Measurements from ENCODE around the gene STRA8. TPM values are rescaled to one million over a fixed set of nuclear protein-coding genes. Genes with fewer than 3 reads are reported as not detected.

The STRA8 gene
- total RNA-seq, 6 donors from 2014 or later: not detected

DNA sequence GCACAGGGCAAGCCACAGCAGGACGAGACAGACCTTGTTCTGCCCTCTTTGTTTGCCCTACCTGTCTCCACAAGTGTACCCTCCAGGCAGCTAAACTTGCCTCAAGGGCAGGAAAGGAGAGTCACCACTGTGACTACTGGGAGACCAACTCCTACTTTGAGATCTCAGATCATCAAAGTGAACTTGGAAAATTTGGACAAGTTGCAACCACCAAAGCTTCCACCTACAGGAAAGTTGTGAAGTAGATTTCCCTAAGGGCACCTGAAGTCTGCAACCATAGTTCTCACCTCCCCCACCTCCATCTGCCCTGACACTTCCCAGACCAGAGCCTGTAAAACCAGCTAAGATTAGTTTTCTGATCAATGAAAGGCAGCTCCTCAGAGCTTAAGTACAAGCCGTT lies 19.8 kb upstream of the STRA8 start:
- Histone ChIP-seq H3K4me1 (peaks cover 9 to 21% (median 13%) of the 10 kb centered on the region in 4 donors), H3K4me3 (no peak overlapping the region), H3K27ac (no peak overlapping the region), H3K9me3 (no peaks in the 10 kb centered on the region), H3K36me3 (no peaks in the 10 kb centered on the region), H3K27me3 (no peaks in the 10 kb centered on the region)
- WGBS, 2 donors: 75 to 80% methylated on average over 2 of the region's 2 CpGs
- TF ChIP-seq POLR2A (IDR thresholded peaks at IDR 0.05): no peak
- no peak for TF ChIP-seq EP300 (IDR thresholded peaks at IDR 0.05)
- TF ChIP-seq POLR2AphosphoS5 (IDR thresholded peaks at IDR 0.05): no peak
- TF ChIP-seq, protein P1, sequence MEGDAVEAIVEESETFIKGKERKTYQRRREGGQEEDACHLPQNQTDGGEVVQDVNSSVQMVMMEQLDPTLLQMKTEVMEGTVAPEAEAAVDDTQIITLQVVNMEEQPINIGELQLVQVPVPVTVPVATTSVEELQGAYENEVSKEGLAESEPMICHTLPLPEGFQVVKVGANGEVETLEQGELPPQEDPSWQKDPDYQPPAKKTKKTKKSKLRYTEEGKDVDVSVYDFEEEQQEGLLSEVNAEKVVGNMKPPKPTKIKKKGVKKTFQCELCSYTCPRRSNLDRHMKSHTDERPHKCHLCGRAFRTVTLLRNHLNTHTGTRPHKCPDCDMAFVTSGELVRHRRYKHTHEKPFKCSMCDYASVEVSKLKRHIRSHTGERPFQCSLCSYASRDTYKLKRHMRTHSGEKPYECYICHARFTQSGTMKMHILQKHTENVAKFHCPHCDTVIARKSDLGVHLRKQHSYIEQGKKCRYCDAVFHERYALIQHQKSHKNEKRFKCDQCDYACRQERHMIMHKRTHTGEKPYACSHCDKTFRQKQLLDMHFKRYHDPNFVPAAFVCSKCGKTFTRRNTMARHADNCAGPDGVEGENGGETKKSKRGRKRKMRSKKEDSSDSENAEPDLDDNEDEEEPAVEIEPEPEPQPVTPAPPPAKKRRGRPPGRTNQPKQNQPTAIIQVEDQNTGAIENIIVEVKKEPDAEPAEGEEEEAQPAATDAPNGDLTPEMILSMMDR (IDR thresholded peaks at IDR 0.05): no peak
- ATAC-seq (ENCODE audit: low FRiP score in 2 of 2): no peak
- no peak for DNase-seq

DNA sequence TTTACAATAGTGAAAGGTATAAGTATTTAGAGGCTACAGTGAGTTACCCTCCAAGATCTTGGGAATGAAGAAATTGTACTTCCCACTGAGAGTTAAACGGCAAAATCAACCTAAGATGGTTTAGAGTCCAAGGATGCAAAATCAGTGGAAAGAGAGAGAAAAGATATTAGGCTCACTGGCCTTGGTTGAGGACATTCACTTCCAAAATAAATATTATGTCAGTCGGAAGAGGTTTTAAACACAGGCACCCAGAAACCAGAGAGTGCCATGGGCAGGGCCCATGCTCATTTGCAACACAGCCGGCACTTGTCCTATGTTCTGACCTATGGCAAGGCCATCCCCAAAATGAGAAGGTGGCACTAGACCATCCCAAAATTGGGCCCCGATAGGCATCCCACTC lies 18.5 kb upstream of the STRA8 start:
- peaks cover 2 to 8% (median 6%) of the 10 kb centered on the region in 4 donors for H3K4me1 ChIP-seq
- no peaks in the 10 kb centered on the region for H3K9me3 ChIP-seq
- no peaks in the 10 kb centered on the region for H3K36me3 ChIP-seq
- H3K4me3 ChIP-seq: no peak overlapping the region
- 88 to 96% methylated on average over 4 of the region's 4 CpGs for WGBS, 2 donors
- TF ChIP-seq, protein P1 (IDR thresholded peaks at IDR 0.05): no peak
- TF ChIP-seq POLR2A (IDR thresholded peaks at IDR 0.05): no peak
- no peak for TF ChIP-seq EP300 (IDR thresholded peaks at IDR 0.05)
- TF ChIP-seq POLR2AphosphoS5 (IDR thresholded peaks at IDR 0.05): no peak
- no peaks in the 10 kb centered on the region for H3K27me3 ChIP-seq
- DNase-seq (no peak), ATAC-seq (ENCODE audit: low FRiP score in 2 of 2) (no peak)
- H3K27ac ChIP-seq: no peak overlapping the region

DNA sequence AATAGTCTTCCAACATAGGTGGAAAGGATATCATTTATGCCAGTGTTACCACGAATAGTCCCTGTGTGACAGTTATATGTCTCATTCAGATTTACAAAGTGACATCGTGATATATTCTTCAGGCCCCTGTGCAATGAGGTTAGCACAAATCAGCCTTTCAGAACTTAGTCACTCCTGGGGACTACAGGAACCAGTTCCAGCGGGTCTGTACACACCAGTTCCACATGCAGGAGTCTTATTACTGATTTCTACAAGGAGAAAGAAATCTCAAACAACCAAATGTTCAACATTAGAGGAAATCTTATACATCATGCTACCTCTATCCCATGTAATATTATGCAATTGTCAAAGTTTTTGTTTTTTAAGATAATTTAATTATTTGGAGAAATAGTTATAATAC lies 17.9 kb upstream of the STRA8 start:
- TF ChIP-seq POLR2AphosphoS5 (IDR thresholded peaks at IDR 0.05) (no peak), EP300 (IDR thresholded peaks at IDR 0.05) (no peak), POLR2A (IDR thresholded peaks at IDR 0.05) (no peak)
- TF ChIP-seq, protein P1 (IDR thresholded peaks at IDR 0.05): no peak
- DNase-seq: no peak
- Histone ChIP-seq H3K4me1 (peaks cover 0 to 3% (median 1%) of the 10 kb centered on the region in 4 donors), H3K27ac (no peak overlapping the region), H3K36me3 (no peaks in the 10 kb centered on the region), H3K4me3 (no peak overlapping the region), H3K9me3 (no peaks in the 10 kb centered on the region), H3K27me3 (no peaks in the 10 kb centered on the region)
- WGBS, 2 donors: 75 to 79% methylated on average over 3 of the region's 3 CpGs
- ATAC-seq (ENCODE audit: low FRiP score in 2 of 2): no peak

DNA sequence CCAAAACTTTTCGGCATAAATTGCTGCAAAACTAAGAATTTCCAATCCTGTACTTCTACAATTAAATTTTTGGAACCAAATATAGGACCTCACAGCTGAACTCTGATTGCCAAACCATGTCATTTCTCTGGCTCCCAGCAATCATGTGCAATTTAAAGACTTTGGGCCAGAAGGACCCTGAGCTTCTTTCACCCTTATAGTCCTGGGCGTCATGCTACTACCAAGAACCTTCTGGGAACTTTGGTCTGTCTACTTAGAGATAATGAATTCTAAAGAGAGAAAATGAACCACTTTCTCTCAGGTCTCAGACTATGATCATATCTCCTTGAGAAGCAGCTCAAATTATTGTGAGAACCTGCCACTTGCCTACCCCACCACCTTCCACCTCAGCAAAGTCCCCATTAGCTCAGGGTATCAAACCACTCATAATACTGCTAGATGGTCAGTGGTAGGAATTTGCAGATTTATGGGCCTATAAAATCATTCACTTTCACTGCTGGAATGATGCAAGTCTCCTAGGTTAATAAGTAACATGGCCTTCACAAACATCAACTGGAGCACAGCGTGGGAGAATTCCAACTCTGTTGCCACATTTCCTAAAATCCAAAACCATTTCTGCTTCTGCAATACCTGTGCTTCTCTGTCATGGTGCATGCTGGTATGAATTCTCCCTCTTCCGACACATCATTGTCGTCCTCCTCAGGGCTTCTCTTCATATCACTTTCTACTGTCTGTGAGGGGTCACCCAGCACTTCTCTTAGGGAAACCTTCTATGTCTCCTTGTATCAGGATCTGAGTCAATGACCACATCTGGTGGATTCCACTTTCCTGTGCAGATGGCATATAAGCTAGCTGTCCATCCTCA lies 15.8 kb upstream of the STRA8 start:
- no peak for DNase-seq
- TF ChIP-seq, protein P1 (IDR thresholded peaks at IDR 0.05): no peak
- TF ChIP-seq POLR2A (IDR thresholded peaks at IDR 0.05): no peak
- TF ChIP-seq EP300 (IDR thresholded peaks at IDR 0.05): no peak
- Histone ChIP-seq H3K27ac (no peak overlapping the region), H3K4me3 (no peak overlapping the region), H3K9me3 (no peaks in the 10 kb centered on the region), H3K4me1 (no peaks in the 10 kb centered on the region), H3K36me3 (no peaks in the 10 kb centered on the region), H3K27me3 (no peaks in the 10 kb centered on the region)
- no peak for ATAC-seq (ENCODE audit: low FRiP score in 2 of 2)
- 86 to 87% methylated on average over 5 of the region's 5 CpGs for WGBS, 2 donors

DNA sequence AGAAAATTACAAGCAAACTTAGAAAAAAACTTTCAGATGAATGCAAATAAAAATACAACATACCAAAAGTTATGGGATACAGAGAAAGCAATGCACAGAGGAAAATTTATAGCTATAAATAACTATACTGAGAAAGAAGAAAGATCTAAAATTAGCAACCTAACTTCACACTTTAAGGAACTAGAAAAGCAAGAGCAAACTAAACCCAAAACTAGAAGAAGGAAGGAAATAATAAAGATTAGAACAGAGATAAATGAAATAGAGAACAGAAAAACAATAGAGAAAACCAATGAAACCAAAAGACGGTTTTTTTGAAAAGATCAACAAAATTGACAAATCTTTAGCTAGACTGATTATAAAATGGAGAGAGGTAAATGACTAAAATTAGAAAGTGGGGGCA lies 9.6 kb upstream of the STRA8 start:
- 24 to 32% methylated on average over 1 of the region's 1 CpG for WGBS, 2 donors
- no peak overlapping the region for H3K27ac ChIP-seq
- no peaks in the 10 kb centered on the region for H3K9me3 ChIP-seq
- no peak overlapping the region for H3K4me3 ChIP-seq
- TF ChIP-seq POLR2AphosphoS5 (IDR thresholded peaks at IDR 0.05): no peak
- TF ChIP-seq, protein P1 (IDR thresholded peaks at IDR 0.05): no peak
- TF ChIP-seq EP300 (IDR thresholded peaks at IDR 0.05): no peak
- no peak for TF ChIP-seq POLR2A (IDR thresholded peaks at IDR 0.05)
- H3K36me3 ChIP-seq: no peaks in the 10 kb centered on the region
- no peaks in the 10 kb centered on the region for H3K4me1 ChIP-seq
- H3K27me3 ChIP-seq: no peaks in the 10 kb centered on the region
- ATAC-seq (ENCODE audit: low FRiP score in 2 of 2) (no peak), DNase-seq (no peak)

All from upper lobe of left lung (tissue), 6 donors.